Mesenchymal stem cell (in vitro differentiated cells and primary cell): ENCODE results near the gene CAMKMT.

Experiments
- DNase-seq: peaks from one replicate; pipeline ENCODE4 v3.0.0-alpha.2; 2013
- H2AFZ ChIP-seq: one replicate; pipeline ENCODE4 v1.6.1; 2013; ENCODE audit warnings: low read depth, mild to moderate bottlenecking, control low read depth, inconsistent platforms, low read length, moderate library complexity
- H2AK5ac ChIP-seq: 2 replicates; pipeline ENCODE4 v1.6.1; 2013; ENCODE audit warnings: low read length, moderate library complexity, mild to moderate bottlenecking, inconsistent platforms; ENCODE audit not compliant: severe bottlenecking
- H2BK120ac ChIP-seq: one replicate; pipeline ENCODE4 v1.6.1; 2013; ENCODE audit warnings: low read depth, mild to moderate bottlenecking, inconsistent platforms, low read length, moderate library complexity
- H2BK12ac ChIP-seq, 2 experiments: one replicate each; pipeline ENCODE4 v1.6.1; 2013; ENCODE audit warnings: inconsistent platforms in 2 of 2, low read length in 2 of 2, mild to moderate bottlenecking in 2 of 2, moderate library complexity in 2 of 2, control low read depth in 1 of 2
- H2BK15ac ChIP-seq: one replicate; pipeline ENCODE4 v1.6.1; 2013; ENCODE audit warnings: mild to moderate bottlenecking, low read depth, inconsistent platforms; ENCODE audit not compliant: poor library complexity, severe bottlenecking
- H2BK5ac ChIP-seq: 2 replicates; pipeline ENCODE4 v1.6.1; 2013; ENCODE audit warnings: low read depth, mild to moderate bottlenecking, low read length, control low read depth, inconsistent platforms; ENCODE audit not compliant: poor library complexity, severe bottlenecking
- H3K14ac ChIP-seq, 2 experiments: one replicate each; pipeline ENCODE4 v1.6.1; 2013; ENCODE audit warnings: inconsistent platforms in 2 of 2, low read length in 2 of 2, control low read depth in 1 of 2, mild to moderate bottlenecking in 1 of 2, moderate library complexity in 1 of 2
- H3K18ac ChIP-seq, 2 experiments: one replicate each; pipeline ENCODE4 v1.6.1; 2013; ENCODE audit warnings: inconsistent platforms in 2 of 2, low read length in 2 of 2, control low read depth in 1 of 2, low read depth in 1 of 2, mild to moderate bottlenecking in 1 of 2
- H3K23ac ChIP-seq, 2 experiments: one replicate each; pipeline ENCODE4 v1.6.1; 2013; ENCODE audit warnings: inconsistent platforms in 2 of 2, low read length in 2 of 2, mild to moderate bottlenecking in 2 of 2, moderate library complexity in 2 of 2, control low read depth in 1 of 2
- H3K27ac ChIP-seq: 2 replicates; pipeline ENCODE4 v1.5.1; 2013; ENCODE audit warnings: mild to moderate bottlenecking, moderate library complexity, low read length, control low read depth, inconsistent platforms; ENCODE audit not compliant: poor library complexity, severe bottlenecking
- H3K27me3 ChIP-seq, 2 experiments: 2 replicates each; pipeline versions ENCODE4 v1.6.1 to v1.7.0; 2013; ENCODE audit warnings: low read length in 2 of 2, mild to moderate bottlenecking in 2 of 2, moderate library complexity in 2 of 2, control low read depth in 1 of 2, inconsistent platforms in 1 of 2; ENCODE audit not compliant: control insufficient read depth in 1 of 2, insufficient read depth in 1 of 2
- H3K36me3 ChIP-seq, 2 experiments: 2 replicates each; pipeline versions ENCODE4 v1.6.1 to v1.7.0; 2013; ENCODE audit warnings: low read length in 2 of 2, control low read depth in 1 of 2, inconsistent platforms in 1 of 2, low read depth in 1 of 2, mild to moderate bottlenecking in 1 of 2; ENCODE audit not compliant: insufficient read depth in 2 of 2, control insufficient read depth in 1 of 2
- H3K4ac ChIP-seq, 2 experiments: one replicate each; pipeline ENCODE4 v1.6.1; 2013; ENCODE audit warnings: inconsistent platforms in 2 of 2, low read length in 2 of 2, mild to moderate bottlenecking in 2 of 2, moderate library complexity in 2 of 2, control low read depth in 1 of 2, low read depth in 1 of 2
- H3K4me1 ChIP-seq: 2 replicates; pipeline ENCODE4 v1.6.1; 2013; ENCODE audit warnings: low read depth, low read length, control low read depth; ENCODE audit not compliant: control insufficient read depth, insufficient read depth
- H3K4me2 ChIP-seq: 2 replicates; pipeline ENCODE4 v1.6.1; 2013; ENCODE audit warnings: low read length, mild to moderate bottlenecking, inconsistent platforms; ENCODE audit not compliant: poor library complexity, severe bottlenecking
- H3K4me3 ChIP-seq, 2 experiments: 2 replicates each; pipeline versions ENCODE4 v1.5.1 to v1.7.0; 2013; ENCODE audit warnings: low read length in 2 of 2, mild to moderate bottlenecking in 2 of 2, control low read depth in 1 of 2, low read depth in 1 of 2; ENCODE audit not compliant: insufficient read depth in 1 of 2
- H3K79me1 ChIP-seq: replicated peaks from 2 replicates; pipeline ENCODE4 v1.6.1; 2013; ENCODE audit warnings: mild to moderate bottlenecking, control low read depth, low read length, inconsistent platforms; ENCODE audit not compliant: poor library complexity, severe bottlenecking
- H3K9ac ChIP-seq: 2 replicates; pipeline ENCODE4 v1.7.0; 2013; ENCODE audit warnings: mild to moderate bottlenecking, low read length, moderate library complexity
- H3K9me3 ChIP-seq: 2 replicates; pipeline ENCODE4 v1.7.0; 2013; ENCODE audit warnings: mild to moderate bottlenecking, low read length; ENCODE audit not compliant: control insufficient read depth
- H4K8ac ChIP-seq: one replicate; pipeline ENCODE4 v1.6.1; 2013; ENCODE audit warnings: inconsistent platforms, mild to moderate bottlenecking, low read length, moderate library complexity
- H4K91ac ChIP-seq: one replicate; pipeline ENCODE4 v1.6.1; 2013; ENCODE audit warnings: mild to moderate bottlenecking, low read length, inconsistent platforms
- WGBS: methylation state at CpG from one replicate; pipeline ENCODE4 v1.1.7; 2013; ENCODE audit warnings: mixed read lengths; 5-methylcytosine and 5-hydroxymethylcytosine counted together

The CAMKMT gene

GRCh38 chr2:44550561-44550960 lies 188.8 kb downstream of the CAMKMT start:
- Histone ChIP-seq H3K4me3 (no peak overlapping the region), H2AK5ac (no peak overlapping the region), H3K14ac (no peak overlapping the region), H3K27me3 (no peaks in the 10 kb centered on the region), H3K4ac (no peak overlapping the region), H3K27ac (no peak overlapping the region), H3K9me3 (no peaks in the 10 kb centered on the region), H2BK120ac (no peak overlapping the region), H3K4me2 (no peak overlapping the region), H3K79me1 (peaks cover 7% of the 10 kb centered on the region), H2BK12ac (no peak overlapping the region), H3K18ac (no peak overlapping the region), H4K8ac (no peak overlapping the region), H3K36me3 (no peaks in the 10 kb centered on the region), H2AFZ (no peak overlapping the region), H3K4me1 (no peaks in the 10 kb centered on the region), H2BK15ac (no peak overlapping the region), H4K91ac (no peak overlapping the region), H3K9ac (no peak overlapping the region), H3K23ac (no peak overlapping the region), H2BK5ac (no peak overlapping the region)
- DNase-seq = no peak
- WGBS = no CpG with 5 or more reads among the region's 2 CpGs

- no peak overlapping the region for H4K8ac ChIP-seq
These were observed 189.8 kb downstream of the CAMKMT start for GRCh38 chr2:44551497-44551896.

DNA sequence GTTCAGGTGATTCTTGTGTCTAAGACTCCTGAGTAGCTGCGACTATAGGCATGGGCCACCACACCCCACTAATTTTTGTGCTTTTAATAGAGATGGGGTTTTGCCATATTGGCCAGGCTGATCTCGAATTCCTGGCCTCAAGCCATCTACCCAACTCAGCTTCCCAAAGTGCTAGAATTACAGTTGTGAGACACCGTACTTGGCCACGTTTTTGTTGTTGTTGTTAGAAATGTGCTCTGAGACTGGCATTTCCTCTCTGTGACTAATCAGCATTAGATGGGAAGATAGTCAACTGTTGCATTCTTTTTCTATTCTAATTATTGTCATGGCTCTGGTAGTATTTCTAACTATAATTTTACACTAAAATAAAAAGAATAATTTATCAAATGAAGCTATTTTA lies 191.7 kb downstream of the CAMKMT start:
- peaks cover 5% of the 10 kb centered on the region for H3K79me1 ChIP-seq
- no peak overlapping the region for H2AK5ac ChIP-seq
- H3K27me3 ChIP-seq = no peaks in the 10 kb centered on the region
- DNase-seq = peak; percentile 41
- no peak overlapping the region for H3K9ac ChIP-seq
- no peaks in the 10 kb centered on the region for H3K9me3 ChIP-seq
- no peak overlapping the region for H3K14ac ChIP-seq
- no peak overlapping the region for H3K4ac ChIP-seq
- no peaks in the 10 kb centered on the region for H3K4me1 ChIP-seq
- no peak overlapping the region for H2BK120ac ChIP-seq
- H3K27ac ChIP-seq = no peak overlapping the region
- H2BK12ac ChIP-seq = no peak overlapping the region
- H3K4me2 ChIP-seq = no peak overlapping the region
- no peak overlapping the region for H2BK15ac ChIP-seq
- no peak overlapping the region for H2AFZ ChIP-seq
- no peak overlapping the region for H4K91ac ChIP-seq
- no peak overlapping the region for H3K18ac ChIP-seq
- no peak overlapping the region for H4K8ac ChIP-seq
- H3K23ac ChIP-seq = no peak overlapping the region
- H2BK5ac ChIP-seq = no peak overlapping the region
- H3K36me3 ChIP-seq = no peaks in the 10 kb centered on the region
- no peak overlapping the region for H3K4me3 ChIP-seq
- no CpG with 5 or more reads among the region's 4 CpGs for WGBS

More at GRCh38 chr2:44551497-44551896, 189.8 kb downstream of the CAMKMT start:
- peaks cover 9% of the 10 kb centered on the region for H3K79me1 ChIP-seq
- H4K91ac ChIP-seq = no peak overlapping the region
- no peak overlapping the region for H2BK120ac ChIP-seq
- no peak overlapping the region for H3K4ac ChIP-seq
- H3K18ac ChIP-seq = no peak overlapping the region
- no peak overlapping the region for H3K4me3 ChIP-seq
- WGBS = no CpG with 5 or more reads among the region's 1 CpG
- H3K9ac ChIP-seq = no peak overlapping the region
- peak overlapping the region; percentile 56 for H2AK5ac ChIP-seq
- no peak for DNase-seq
- H3K4me2 ChIP-seq = no peak overlapping the region
- no peak overlapping the region for H3K23ac ChIP-seq
- no peak overlapping the region for H3K14ac ChIP-seq
- no peaks in the 10 kb centered on the region for H3K36me3 ChIP-seq
- H3K9me3 ChIP-seq = no peaks in the 10 kb centered on the region
- H2BK15ac ChIP-seq = no peak overlapping the region
- no peaks in the 10 kb centered on the region for H3K4me1 ChIP-seq
- no peak overlapping the region for H3K27ac ChIP-seq
- no peak overlapping the region for H2BK12ac ChIP-seq
- no peak overlapping the region for H2AFZ ChIP-seq
- H3K27me3 ChIP-seq = no peaks in the 10 kb centered on the region
- no peak overlapping the region for H2BK5ac ChIP-seq

- Histone ChIP-seq H2BK5ac (no peak overlapping the region), H2BK15ac (no peak overlapping the region), H3K4ac (no peak overlapping the region), H3K9ac (no peak overlapping the region), H3K18ac (no peak overlapping the region), H3K4me3 (no peak overlapping the region), H2BK120ac (no peak overlapping the region), H3K27ac (no peak overlapping the region), H2BK12ac (no peak overlapping the region), H3K23ac (no peak overlapping the region), H4K8ac (no peak overlapping the region), H2AFZ (no peak overlapping the region), H3K79me1 (peaks cover 5% of the 10 kb centered on the region), H3K9me3 (no peaks in the 10 kb centered on the region), H3K14ac (no peak overlapping the region), H3K4me2 (no peak overlapping the region), H4K91ac (no peak overlapping the region), H3K27me3 (no peaks in the 10 kb centered on the region), H2AK5ac (no peak overlapping the region), H3K36me3 (no peaks in the 10 kb centered on the region), H3K4me1 (no peaks in the 10 kb centered on the region)
- no peak for DNase-seq
These were observed 194.0 kb downstream of the CAMKMT start for GRCh38 chr2:44555700-44556099.
